ENCODE results near the gene NACA. TPM values are rescaled to one million over a fixed set of nuclear protein-coding genes. Genes with fewer than 3 reads are reported as not detected.

NACA gene
- polyA plus RNA-seq, 1 donor (not counting 4 experiments of a cell fraction or from before 2014, with no cell fraction given): 953 TPM

DNA sequence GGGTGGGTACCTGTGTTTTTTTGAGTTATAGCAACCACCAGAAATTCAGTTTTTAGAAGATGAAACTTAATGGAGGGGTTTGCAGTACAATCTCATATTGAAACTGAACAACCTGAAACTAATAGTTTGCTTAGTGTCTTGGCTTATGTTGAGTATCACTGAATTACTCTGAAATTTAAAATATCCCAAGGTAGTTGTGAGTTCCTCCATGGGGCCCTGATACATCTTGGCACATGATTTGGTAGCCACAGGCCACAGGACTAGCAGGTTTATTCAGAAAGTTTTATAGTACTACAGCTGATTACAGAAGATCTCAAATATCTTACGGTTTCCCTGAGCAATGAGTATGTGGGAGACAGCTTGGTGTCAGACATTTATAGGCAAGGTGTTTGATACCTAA, 47.4 kb downstream of the NACA start:
- FAIRE-seq: no peak
- no peak for TF ChIP-seq EZH2 (IDR thresholded peaks at IDR 0.05; ENCODE audit: low read length)
- TF ChIP-seq, protein P1, sequence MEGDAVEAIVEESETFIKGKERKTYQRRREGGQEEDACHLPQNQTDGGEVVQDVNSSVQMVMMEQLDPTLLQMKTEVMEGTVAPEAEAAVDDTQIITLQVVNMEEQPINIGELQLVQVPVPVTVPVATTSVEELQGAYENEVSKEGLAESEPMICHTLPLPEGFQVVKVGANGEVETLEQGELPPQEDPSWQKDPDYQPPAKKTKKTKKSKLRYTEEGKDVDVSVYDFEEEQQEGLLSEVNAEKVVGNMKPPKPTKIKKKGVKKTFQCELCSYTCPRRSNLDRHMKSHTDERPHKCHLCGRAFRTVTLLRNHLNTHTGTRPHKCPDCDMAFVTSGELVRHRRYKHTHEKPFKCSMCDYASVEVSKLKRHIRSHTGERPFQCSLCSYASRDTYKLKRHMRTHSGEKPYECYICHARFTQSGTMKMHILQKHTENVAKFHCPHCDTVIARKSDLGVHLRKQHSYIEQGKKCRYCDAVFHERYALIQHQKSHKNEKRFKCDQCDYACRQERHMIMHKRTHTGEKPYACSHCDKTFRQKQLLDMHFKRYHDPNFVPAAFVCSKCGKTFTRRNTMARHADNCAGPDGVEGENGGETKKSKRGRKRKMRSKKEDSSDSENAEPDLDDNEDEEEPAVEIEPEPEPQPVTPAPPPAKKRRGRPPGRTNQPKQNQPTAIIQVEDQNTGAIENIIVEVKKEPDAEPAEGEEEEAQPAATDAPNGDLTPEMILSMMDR (optimal IDR thresholded peaks at IDR 0.05 in 1 of 3, IDR thresholded peaks at IDR 0.05 in 1 of 3, conservative IDR thresholded peaks at IDR 0.05 in 1 of 3; ENCODE audit: extremely low read depth in 1 of 3, insufficient read depth in 2 of 3, low read length in 3 of 3): no peak
- no peak overlapping the region for H3K27ac ChIP-seq (ENCODE audit: control insufficient read depth, insufficient read depth, low read length)

DNA sequence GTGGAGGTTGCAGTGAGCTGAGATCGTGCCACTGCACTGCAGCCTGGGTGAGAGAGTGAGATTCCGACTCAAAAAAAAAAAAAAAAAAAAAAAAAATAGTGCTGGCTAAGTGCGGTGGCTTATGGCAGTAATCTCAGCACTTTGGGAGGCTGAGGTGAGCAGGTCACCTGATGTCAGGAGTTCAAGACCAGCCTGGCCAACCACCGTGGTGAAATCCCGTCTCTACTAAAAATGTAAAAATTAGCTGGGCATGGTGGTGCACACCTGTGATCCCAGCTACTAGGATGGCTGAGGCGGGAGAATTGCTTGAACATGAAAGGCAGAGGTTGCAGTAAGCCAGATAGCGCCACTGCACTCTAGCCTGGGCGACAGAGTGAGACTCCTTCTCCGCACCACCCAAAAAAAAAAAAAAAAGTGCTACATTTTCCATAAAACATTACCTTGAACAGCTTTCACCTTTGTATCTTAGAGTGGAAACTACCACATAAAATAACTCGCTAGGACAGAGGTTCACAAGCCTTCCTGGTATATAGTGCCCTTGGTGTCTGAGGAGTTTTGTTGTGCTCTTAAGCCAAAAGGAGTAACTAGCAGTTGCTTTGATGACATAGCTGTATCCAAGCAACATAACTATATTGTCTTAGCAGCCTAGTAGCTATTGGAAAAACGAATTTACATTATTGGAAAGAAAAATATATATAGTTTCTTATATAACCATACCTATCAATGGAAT, 48.1 kb downstream of the NACA start:
- no peak overlapping the region for H3K9ac ChIP-seq (ENCODE audit: control insufficient read depth, extremely low read depth, insufficient read depth, low read length)
- peaks cover 97% of the 10 kb centered on the region for H3K79me2 ChIP-seq (ENCODE audit: control insufficient read depth, insufficient read depth, low read length)
- DNase-seq (ENCODE audit: low read depth, low spot score): no peak
- H3K27me3 ChIP-seq (ENCODE audit: control insufficient read depth, extremely low read depth, insufficient read depth, low read length): no peaks in the 10 kb centered on the region
- no peak overlapping the region for H2AFZ ChIP-seq (ENCODE audit: control insufficient read depth, low read length)
- no peak overlapping the region for H3K27ac ChIP-seq (ENCODE audit: control insufficient read depth, insufficient read depth, low read length)
- FAIRE-seq: no peak
- H3K36me3 ChIP-seq (ENCODE audit: control insufficient read depth in 2 of 2, extremely low read depth in 1 of 2, insufficient read depth in 2 of 2, low read length in 2 of 2): peaks cover 4 to 12% of the 10 kb centered on the region in 2 experiments
- dilution Hi-C loops (cut with MboI; ENCODE audit: extremely low pct_ligation_motif_present, low sequenced_read_pairs): no loop called here
- H3K9me1 ChIP-seq (ENCODE audit: control insufficient read depth, extremely low read depth, insufficient read depth, low read length): no peaks in the 10 kb centered on the region
- no peak overlapping the region for H3K4me2 ChIP-seq (ENCODE audit: control insufficient read depth, extremely low read depth, insufficient read depth, low read depth, low read length)
- peaks cover 30% of the 10 kb centered on the region for H4K20me1 ChIP-seq (ENCODE audit: control insufficient read depth, extremely low read depth, insufficient read depth, low read length)
- no peaks in the 10 kb centered on the region for H3K9me3 ChIP-seq (ENCODE audit: control insufficient read depth, low read depth, low read length)
- TF ChIP-seq, protein P1 (optimal IDR thresholded peaks at IDR 0.05 in 1 of 3, IDR thresholded peaks at IDR 0.05 in 1 of 3, conservative IDR thresholded peaks at IDR 0.05 in 1 of 3; ENCODE audit: extremely low read depth in 1 of 3, insufficient read depth in 2 of 3, low read length in 3 of 3): no peak
- no peak for TF ChIP-seq EZH2 (IDR thresholded peaks at IDR 0.05; ENCODE audit: low read length)
- no peak overlapping the region for H3K4me3 ChIP-seq (ENCODE audit: control insufficient read depth in 2 of 3, extremely low read depth in 1 of 3, insufficient read depth in 2 of 3, low read depth in 1 of 3, low read length in 3 of 3)
- H3K4me1 ChIP-seq (ENCODE audit: control insufficient read depth, extremely low read depth, insufficient read depth, low read length): no peaks in the 10 kb centered on the region

More for the DNA sequence above, 47.4 kb downstream of the NACA start:
- H3K36me3 ChIP-seq (ENCODE audit: control insufficient read depth in 2 of 2, extremely low read depth in 1 of 2, insufficient read depth in 2 of 2, low read length in 2 of 2): peaks cover 0 to 11% of the 10 kb centered on the region in 2 experiments
- no peak overlapping the region for H3K9ac ChIP-seq (ENCODE audit: control insufficient read depth, extremely low read depth, insufficient read depth, low read length)
- H3K27me3 ChIP-seq (ENCODE audit: control insufficient read depth, extremely low read depth, insufficient read depth, low read length): no peaks in the 10 kb centered on the region
- no peaks in the 10 kb centered on the region for H3K9me1 ChIP-seq (ENCODE audit: control insufficient read depth, extremely low read depth, insufficient read depth, low read length)
- peaks cover 34% of the 10 kb centered on the region for H4K20me1 ChIP-seq (ENCODE audit: control insufficient read depth, extremely low read depth, insufficient read depth, low read length)
- no peaks in the 10 kb centered on the region for H3K9me3 ChIP-seq (ENCODE audit: control insufficient read depth, low read depth, low read length)
- H3K4me1 ChIP-seq (ENCODE audit: control insufficient read depth, extremely low read depth, insufficient read depth, low read length): no peaks in the 10 kb centered on the region
- no peak overlapping the region for H3K4me2 ChIP-seq (ENCODE audit: control insufficient read depth, extremely low read depth, insufficient read depth, low read depth, low read length)
- DNase-seq (ENCODE audit: low read depth, low spot score): no peak
- H3K4me3 ChIP-seq (ENCODE audit: control insufficient read depth in 2 of 3, extremely low read depth in 1 of 3, insufficient read depth in 2 of 3, low read depth in 1 of 3, low read length in 3 of 3): no peak overlapping the region
- H3K79me2 ChIP-seq (ENCODE audit: control insufficient read depth, insufficient read depth, low read length): peaks cover 98% of the 10 kb centered on the region
- dilution Hi-C loops (cut with MboI; ENCODE audit: extremely low pct_ligation_motif_present, low sequenced_read_pairs): no loop called here
- H2AFZ ChIP-seq (ENCODE audit: control insufficient read depth, low read length): no peak overlapping the region
